Sigmoid colon (tissue), 7 donors: ENCODE results near the gene FRAS1. TPM values are rescaled to one million over a fixed set of nuclear protein-coding genes. Genes with fewer than 3 reads are reported as not detected.

Experiments
- DNase-seq: peaks from one replicate; pipeline ENCODE4 v3.0.0-alpha.2; 2019
- H3K27ac ChIP-seq, 4 donors: fragments of 200-600 bp; sonication (generic); one replicate each; pipeline ENCODE4 v1.5.1; 2016 to 2019; ENCODE audit warnings: mild to moderate bottlenecking in 1 of 4
- H3K27me3 ChIP-seq, 3 donors: fragments of 200-600 bp; sonication (generic); one replicate each; pipeline ENCODE4 v1.5.1; 2019; ENCODE audit warnings: mild to moderate bottlenecking in 1 of 3
- H3K36me3 ChIP-seq, 4 donors: fragments of 200-600 bp; sonication (generic); one replicate each; pipeline ENCODE4 v1.5.1; 2016 to 2019
- H3K4me1 ChIP-seq, 4 donors: fragments of 200-600 bp; sonication (generic); one replicate each; pipeline ENCODE4 v1.5.1; 2017 to 2019
- H3K4me3 ChIP-seq, 4 donors: fragments of 200-600 bp; sonication (generic); one replicate each; pipeline ENCODE4 v1.5.1; 2017 to 2019; ENCODE audit warnings: mild to moderate bottlenecking in 2 of 4, moderate library complexity in 1 of 4
- H3K9me3 ChIP-seq, 4 donors: fragments of 200-600 bp in 3 of 4; sonication (generic) in 3 of 4; one replicate each; pipeline versions ENCODE4 v1.5.1 to v1.6.1; 2013 to 2019
- EP300 ChIP-seq, 4 donors: sonication (generic); formaldehyde crosslinking; IDR thresholded peaks; one replicate each; pipeline ENCODE4 v1.6.1; 2017; ENCODE audit warnings: antibody characterized with exemption in 4 of 4
- POLR2A ChIP-seq, 2 donors: fragments of 450-650 bp; IDR thresholded peaks; one replicate each; pipeline ENCODE4 v1.6.1; 2016; ENCODE audit warnings: antibody characterized with exemption in 2 of 2, mild to moderate bottlenecking in 2 of 2, moderate library complexity in 2 of 2
- POLR2AphosphoS5 ChIP-seq, 4 donors: sonication (generic); formaldehyde crosslinking; IDR thresholded peaks; one replicate each; pipeline ENCODE4 v1.6.1; 2017; ENCODE audit warnings: antibody characterized with exemption in 4 of 4
- WGBS, 2 donors: extraction: QIAGEN DNeasy Blood & Tissue Kit; methylation state at CpG; one replicate each; pipeline ENCODE4 v1.1.7; 2013; 5-methylcytosine and 5-hydroxymethylcytosine counted together
- intact Hi-C: fragments of 100-400 bp; cut with DNase I; formaldehyde crosslinking; loops from one replicate; pipeline ENCODE4 v1.15.1; 2023
- polyA plus RNA-seq, 3 donors: library from polyadenylated mRNA; stranded (reverse); fragments of 200-250 nt; gene quantifications; one replicate each; pipeline ENCODE4 v1.2.3, GENCODE V29; 2013
- total RNA-seq, 4 donors: library from RNA; depleted of rRNA; stranded (reverse); fragments of >200 nt; gene quantifications; one replicate each; pipeline ENCODE4 v1.1.0, GENCODE V29; 2016
- TF ChIP-seq, protein P1 (sequence below), 4 experiments: fragments of 450-650 bp in 3 of 4; fragments of 200-600 bp in 1 of 4; IDR thresholded peaks; one replicate each; pipeline ENCODE4 v1.5.1; 2016 to 2019; ENCODE audit warnings: antibody characterized with exemption in 4 of 4, mild to moderate bottlenecking in 3 of 4, moderate library complexity in 2 of 4
- donor health status: healthy with polysubstance abuse.
- donor health status: Bipolar disorder and iron deficiency.
- donor health status: healthy.

The FRAS1 gene
- total and polyA plus RNA-seq, 7 donors, result under 0.01 to 22.4 (median 7.4) TPM; not detected in 1

DNA sequence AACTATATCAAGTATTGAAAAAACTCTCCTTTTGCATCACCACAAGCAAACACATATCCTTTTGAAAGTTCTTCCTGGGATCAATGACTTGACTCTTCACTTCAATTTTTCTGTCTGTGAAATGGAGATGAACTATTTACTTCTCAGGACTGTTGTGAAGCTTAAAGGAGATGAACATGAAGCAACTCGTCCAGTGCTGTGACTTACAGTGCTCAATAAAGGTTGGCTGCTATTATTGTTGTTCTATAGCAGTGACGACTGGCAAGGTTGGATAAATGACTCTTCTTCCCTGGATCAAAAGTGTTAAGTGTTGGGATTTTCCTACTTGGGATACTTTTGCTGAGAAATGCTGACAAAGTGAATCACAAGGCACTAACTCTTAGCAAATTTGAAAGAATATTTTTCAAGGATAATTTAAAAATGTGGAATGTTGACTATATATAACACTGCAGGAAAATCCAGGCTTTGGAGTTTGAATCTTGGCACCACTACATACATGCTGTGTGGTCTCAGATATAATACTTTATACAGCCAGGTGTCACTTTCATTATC lies 13.7 kb downstream of the FRAS1 start:
- H3K4me1 ChIP-seq, result no peaks in the 10 kb centered on the region
- no peak overlapping the region for H3K27ac ChIP-seq
- no peaks in the 10 kb centered on the region for H3K36me3 ChIP-seq
- DNase-seq, result no peak
- no peaks in the 10 kb centered on the region for H3K9me3 ChIP-seq
- TF ChIP-seq EP300 (IDR thresholded peaks at IDR 0.05) (no peak), POLR2AphosphoS5 (IDR thresholded peaks at IDR 0.05) (no peak), POLR2A (IDR thresholded peaks at IDR 0.05) (no peak)
- TF ChIP-seq, protein P1, sequence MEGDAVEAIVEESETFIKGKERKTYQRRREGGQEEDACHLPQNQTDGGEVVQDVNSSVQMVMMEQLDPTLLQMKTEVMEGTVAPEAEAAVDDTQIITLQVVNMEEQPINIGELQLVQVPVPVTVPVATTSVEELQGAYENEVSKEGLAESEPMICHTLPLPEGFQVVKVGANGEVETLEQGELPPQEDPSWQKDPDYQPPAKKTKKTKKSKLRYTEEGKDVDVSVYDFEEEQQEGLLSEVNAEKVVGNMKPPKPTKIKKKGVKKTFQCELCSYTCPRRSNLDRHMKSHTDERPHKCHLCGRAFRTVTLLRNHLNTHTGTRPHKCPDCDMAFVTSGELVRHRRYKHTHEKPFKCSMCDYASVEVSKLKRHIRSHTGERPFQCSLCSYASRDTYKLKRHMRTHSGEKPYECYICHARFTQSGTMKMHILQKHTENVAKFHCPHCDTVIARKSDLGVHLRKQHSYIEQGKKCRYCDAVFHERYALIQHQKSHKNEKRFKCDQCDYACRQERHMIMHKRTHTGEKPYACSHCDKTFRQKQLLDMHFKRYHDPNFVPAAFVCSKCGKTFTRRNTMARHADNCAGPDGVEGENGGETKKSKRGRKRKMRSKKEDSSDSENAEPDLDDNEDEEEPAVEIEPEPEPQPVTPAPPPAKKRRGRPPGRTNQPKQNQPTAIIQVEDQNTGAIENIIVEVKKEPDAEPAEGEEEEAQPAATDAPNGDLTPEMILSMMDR (IDR thresholded peaks at IDR 0.05), result no peak
- 84 to 85% methylated on average over 2 of the region's 2 CpGs for WGBS, 2 donors
- no peaks in the 10 kb centered on the region for H3K27me3 ChIP-seq
- H3K4me3 ChIP-seq, result no peak overlapping the region
- intact Hi-C loops, result no loop called here

DNA sequence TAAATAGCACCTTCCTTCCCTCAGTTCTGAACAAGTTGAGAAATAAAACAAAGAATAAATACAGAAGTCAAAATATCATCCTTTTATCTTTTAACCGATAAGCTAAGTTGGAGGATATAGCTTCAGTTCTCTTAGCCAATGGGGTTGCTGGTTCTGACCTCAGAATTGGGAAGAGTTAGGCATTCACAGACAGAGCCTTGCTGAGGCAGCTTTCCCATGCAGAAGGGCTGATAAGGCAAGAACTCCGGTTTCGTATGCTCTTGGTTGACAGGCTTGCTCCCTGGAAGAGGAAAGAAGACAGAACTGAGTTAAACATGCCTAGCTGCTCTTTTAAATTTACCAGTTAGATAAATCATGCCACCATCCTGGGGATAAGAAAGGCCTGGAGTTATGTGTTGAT lies 17.6 kb downstream of the FRAS1 start:
- intact Hi-C loops, result no loop called here
- 92 to 95% methylated on average over 3 of the region's 3 CpGs for WGBS, 2 donors
- no peak overlapping the region for H3K4me3 ChIP-seq
- TF ChIP-seq POLR2A (IDR thresholded peaks at IDR 0.05) (no peak), EP300 (IDR thresholded peaks at IDR 0.05) (no peak), POLR2AphosphoS5 (IDR thresholded peaks at IDR 0.05) (no peak)
- TF ChIP-seq, protein P1 (IDR thresholded peaks at IDR 0.05), result no peak
- DNase-seq, result no peak
- no peak overlapping the region for H3K27ac ChIP-seq
- H3K9me3 ChIP-seq, result no peaks in the 10 kb centered on the region
- H3K27me3 ChIP-seq, result no peaks in the 10 kb centered on the region
- no peaks in the 10 kb centered on the region for H3K4me1 ChIP-seq
- H3K36me3 ChIP-seq, result no peaks in the 10 kb centered on the region

DNA sequence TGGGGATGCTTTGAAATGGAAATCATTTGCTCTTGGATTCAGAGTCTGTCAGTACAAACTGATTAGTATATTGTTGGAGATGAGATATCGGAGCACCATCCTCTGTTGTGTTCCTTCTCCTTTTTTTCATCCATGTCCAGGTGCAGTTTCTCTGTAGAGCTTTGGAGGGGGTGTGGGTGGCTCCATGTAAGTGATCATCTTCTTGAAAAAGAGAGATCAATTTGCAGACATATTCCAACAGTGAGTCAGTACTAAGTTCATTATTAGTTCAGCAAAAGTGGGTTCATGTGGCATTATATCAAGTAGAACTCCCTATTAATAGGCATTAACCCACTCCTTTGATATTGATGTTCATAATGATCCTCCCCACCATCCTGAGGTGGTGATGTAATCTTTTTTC lies 18.9 kb downstream of the FRAS1 start:
- Histone ChIP-seq H3K36me3 (no peaks in the 10 kb centered on the region), H3K27me3 (no peaks in the 10 kb centered on the region), H3K27ac (no peak overlapping the region), H3K9me3 (no peaks in the 10 kb centered on the region), H3K4me1 (no peaks in the 10 kb centered on the region), H3K4me3 (no peak overlapping the region)
- WGBS, 2 donors, result 94 to 100% methylated on average over 1 of the region's 1 CpG
- intact Hi-C loops, result no loop called here
- TF ChIP-seq EP300 (IDR thresholded peaks at IDR 0.05) (no peak), POLR2A (IDR thresholded peaks at IDR 0.05) (no peak), POLR2AphosphoS5 (IDR thresholded peaks at IDR 0.05) (no peak)
- TF ChIP-seq, protein P1 (IDR thresholded peaks at IDR 0.05), result no peak
- DNase-seq, result no peak

DNA sequence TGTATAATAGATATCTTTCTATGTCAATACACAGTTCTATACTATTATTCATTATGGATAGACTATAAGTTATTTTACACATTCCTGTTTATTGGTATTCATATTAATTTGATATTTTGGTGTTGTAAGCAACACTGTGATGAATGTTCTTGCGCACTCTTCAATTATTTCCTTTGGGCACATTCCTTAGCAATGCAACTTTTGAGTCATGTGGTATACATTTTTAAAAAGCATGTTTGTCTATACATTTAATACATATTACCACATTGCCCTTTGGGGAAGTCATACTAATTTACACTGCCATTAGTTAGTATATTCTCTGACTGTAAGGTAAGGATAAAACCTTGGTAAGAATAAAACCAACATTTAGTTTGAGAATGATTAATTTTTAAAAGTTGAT lies 21.0 kb downstream of the FRAS1 start:
- intact Hi-C loops, result no loop called here
- H3K4me1 ChIP-seq, result no peaks in the 10 kb centered on the region
- H3K4me3 ChIP-seq, result no peak overlapping the region
- DNase-seq, result no peak
- no peaks in the 10 kb centered on the region for H3K9me3 ChIP-seq
- H3K36me3 ChIP-seq, result no peaks in the 10 kb centered on the region
- H3K27me3 ChIP-seq, result no peaks in the 10 kb centered on the region
- no peak for TF ChIP-seq EP300 (IDR thresholded peaks at IDR 0.05)
- no peak for TF ChIP-seq POLR2AphosphoS5 (IDR thresholded peaks at IDR 0.05)
- TF ChIP-seq, protein P1 (IDR thresholded peaks at IDR 0.05), result no peak
- TF ChIP-seq POLR2A (IDR thresholded peaks at IDR 0.05), result no peak
- no peak overlapping the region for H3K27ac ChIP-seq
- WGBS, 2 donors, result 92 to 100% methylated on average over 1 of the region's 1 CpG
